GM12878 (cell line): Measurements from ENCODE around the gene TUT1. TPM values are rescaled to one million over a fixed set of nuclear protein-coding genes. Genes with fewer than 3 reads are reported as not detected.

Experiments
- ATAC-seq: fragments of 200-7000 bp; cut with Tn5 transposase; 3 replicates; pipeline ENCODE4 v1.9.1; 2020; ENCODE audit warnings: mild to moderate bottlenecking, moderate library complexity
- BruUV-seq: library from RNA; stranded (reverse); fragments of 400-500 nt; replicated peaks from 2 replicates; lab custom pipeline; 2021; lab: Mats Ljungman, UMichigan
- CTCF ChIA-PET: fragments of 300-600 bp; sonication (Branson Sonifier 250); formaldehyde crosslinking; extraction: SDS; loops from one replicate; lab custom pipeline; 2021; ENCODE audit warnings: inconsistent platforms; lab: Yijun Ruan, JAX
- POLR2A ChIA-PET: fragments of 350-600 bp; formaldehyde crosslinking; extraction: SDS; loops from one replicate; lab custom pipeline; 2021; ENCODE audit warnings: inconsistent platforms; lab: Charles Lee
- RAD21 ChIA-PET: fragments of 300-600 bp; sonication (Branson Sonifier 250); formaldehyde crosslinking; loops from one replicate; lab custom pipeline; 2023; ENCODE audit warnings: antibody characterized with exemption; ENCODE audit not compliant: unreplicated experiment; lab: Charles Lee
- SMC1A ChIA-PET: fragments of 300-600 bp; sonication (Branson Sonifier 250); formaldehyde crosslinking; loops from one replicate; lab custom pipeline; 2023; ENCODE audit not compliant: unreplicated experiment, uncharacterized antibody; lab: Charles Lee
- DNase-seq: peaks from one replicate; pipeline ENCODE4 v3.0.0-alpha.2; 2011; ENCODE audit warnings: low read depth, low spot score
- FAIRE-seq: peaks from 3 replicates; lab custom pipeline; 2011; peaks lifted over from hg19 to GRCh38; lab: Jason Lieb, UNC
- H2AFZ ChIP-seq: 2 replicates; pipeline ENCODE4 v1.6.0; 2011; ENCODE audit warnings: low read depth, low read length, control low read depth; ENCODE audit not compliant: control insufficient read depth
- H3K27ac ChIP-seq: 2 replicates; pipeline ENCODE4 v1.5.1; 2011; ENCODE audit warnings: control low read depth; ENCODE audit not compliant: control insufficient read depth, insufficient read depth
- H3K27me3 ChIP-seq, 2 experiments: replicated peaks in 1 of 2; 2 replicates each; pipeline versions ENCODE4 v1.6.0 to v1.6.1; 2011; ENCODE audit warnings: low read length in 1 of 2; ENCODE audit not compliant: control insufficient read depth in 2 of 2, insufficient read depth in 2 of 2
- H3K36me3 ChIP-seq, 2 experiments: 2 replicates each; pipeline ENCODE4 v1.5.1; 2011; ENCODE audit warnings: low read length in 1 of 2; ENCODE audit not compliant: control insufficient read depth in 2 of 2, insufficient read depth in 2 of 2
- H3K4me1 ChIP-seq: 2 replicates; pipeline ENCODE4 v1.6.1; 2011; ENCODE audit warnings: mild to moderate bottlenecking, low read length, moderate library complexity, mixed read lengths; ENCODE audit not compliant: control insufficient read depth, insufficient read depth
- H3K4me2 ChIP-seq: 2 replicates; pipeline ENCODE4 v1.6.0; 2011; ENCODE audit warnings: control low read depth; ENCODE audit not compliant: control insufficient read depth, insufficient read depth
- H3K4me3 ChIP-seq: fragments of 200-600 bp; sonication (generic); 2 replicates; pipeline ENCODE4 v1.5.1; 2016
- H3K79me2 ChIP-seq: 2 replicates; pipeline ENCODE4 v1.6.0; 2011; ENCODE audit warnings: low read length; ENCODE audit not compliant: control insufficient read depth, insufficient read depth
- H3K9ac ChIP-seq: 2 replicates; pipeline ENCODE4 v1.8.0; 2011; ENCODE audit warnings: low read length, control low read depth, mixed read lengths; ENCODE audit not compliant: control insufficient read depth, insufficient read depth
- H3K9me3 ChIP-seq: replicated peaks from 3 replicates; pipeline ENCODE4 v1.5.1; 2011; ENCODE audit warnings: mild to moderate bottlenecking, low read length; ENCODE audit not compliant: control insufficient read depth, insufficient read depth
- H4K20me1 ChIP-seq: 2 replicates; pipeline ENCODE4 v1.6.0; 2011; ENCODE audit not compliant: control insufficient read depth, insufficient read depth
- ATF2 ChIP-seq: IDR thresholded peaks from 2 replicates; pipeline ENCODE4 v1.6.1; 2012; ENCODE audit warnings: low read length, inconsistent platforms
- ATF3 ChIP-seq: IDR thresholded peaks from 2 replicates; pipeline ENCODE4 v1.6.1; 2011; ENCODE audit warnings: low read depth, mild to moderate bottlenecking, low read length, moderate library complexity, borderline replicate concordance; ENCODE audit errors: extremely low read depth
- BACH1 ChIP-seq: fragments of 450-650 bp; IDR thresholded peaks from 2 replicates; pipeline ENCODE4 v1.6.1; 2017; ENCODE audit warnings: mild to moderate bottlenecking, borderline replicate concordance
- BHLHE40 ChIP-seq, 2 experiments: fragments of 450-650 bp in 1 of 2; IDR thresholded peaks; 2 replicates each; pipeline ENCODE4 v1.6.1; 2011 to 2017; ENCODE audit warnings: low read depth in 2 of 2, borderline replicate concordance in 1 of 2, improper control_type of control experiment in 1 of 2, low read length in 1 of 2, mild to moderate bottlenecking in 1 of 2
- CBFB ChIP-seq: IDR thresholded peaks from 2 replicates; pipeline ENCODE4 v1.6.1; 2016; ENCODE audit warnings: antibody characterized with exemption, low read depth
- EP300 ChIP-seq, 2 experiments: fragments of 150-350 bp in 1 of 2; IDR thresholded peaks; 2 replicates each; pipeline ENCODE4 v1.6.1; 2011 to 2012; ENCODE audit warnings: low read depth in 2 of 2, low read length in 2 of 2, borderline replicate concordance in 1 of 2, improper control_type of control experiment in 1 of 2, inconsistent platforms in 1 of 2; ENCODE audit not compliant: control insufficient read depth in 1 of 2
- HSF1 ChIP-seq: fragments of 150-350 bp; IDR thresholded peaks from 2 replicates; pipeline ENCODE4 v1.6.1; 2014; ENCODE audit warnings: mild to moderate bottlenecking, low read depth, low read length
- IKZF2 ChIP-seq, 2 experiments: fragments of 450-650 bp; IDR thresholded peaks; 2 replicates each; pipeline ENCODE4 v1.6.1; 2017; ENCODE audit warnings: mild to moderate bottlenecking in 2 of 2, moderate library complexity in 2 of 2
- JUND ChIP-seq: IDR thresholded peaks from 2 replicates; pipeline ENCODE4 v1.6.1; 2012; ENCODE audit warnings: low read depth, mild to moderate bottlenecking, low read length, improper control_type of control experiment, moderate library complexity
- MTA3 ChIP-seq: IDR thresholded peaks from 2 replicates; pipeline ENCODE4 v1.6.1; 2012; ENCODE audit warnings: low read length, inconsistent platforms, borderline replicate concordance
- MYC ChIP-seq: IDR thresholded peaks from 2 replicates; pipeline ENCODE4 v1.6.1; 2011; ENCODE audit warnings: mild to moderate bottlenecking, low read length, moderate library complexity, inconsistent platforms; ENCODE audit not compliant: insufficient read depth, insufficient replicate concordance, insufficient read length, severe bottlenecking
- NBN ChIP-seq: fragments of 450-650 bp; IDR thresholded peaks from 2 replicates; pipeline ENCODE4 v1.6.1; 2016
- NFIC ChIP-seq: IDR thresholded peaks from 2 replicates; pipeline ENCODE4 v1.6.1; 2012; ENCODE audit warnings: low read depth, mild to moderate bottlenecking, inconsistent platforms, low read length, moderate library complexity
- PML ChIP-seq: IDR thresholded peaks from 2 replicates; pipeline ENCODE4 v1.6.1; 2012; ENCODE audit warnings: low read length, inconsistent platforms
- RUNX3 ChIP-seq: IDR thresholded peaks from 2 replicates; pipeline ENCODE4 v1.6.1; 2012; ENCODE audit warnings: low read length, inconsistent platforms
- SMARCA5 ChIP-seq: fragments of 450-650 bp; IDR thresholded peaks from 2 replicates; pipeline ENCODE4 v1.6.1; 2017; ENCODE audit warnings: mild to moderate bottlenecking
- ZBED1 ChIP-seq: IDR thresholded peaks from 2 replicates; pipeline ENCODE4 v1.6.1; 2016; ENCODE audit warnings: borderline replicate concordance
- ZSCAN29 ChIP-seq: fragments of 450-650 bp; IDR thresholded peaks from 2 replicates; pipeline ENCODE4 v1.6.1; 2017; ENCODE audit warnings: mild to moderate bottlenecking, moderate library complexity
- WGBS: methylation state at CpG from one replicate; pipeline ENCODE4 v1.1.6; 2016; ENCODE audit warnings: low lambda C conversion rate; ENCODE audit not compliant: insufficient replicate concordance, insufficient coverage; ENCODE audit errors: missing lambda C conversion rate; 5-methylcytosine and 5-hydroxymethylcytosine counted together
- in situ Hi-C: fragments of 300-500 bp; cut with MboI; formaldehyde crosslinking; loops from 9 replicates; pipeline ENCODE4 v1.14.3; 2018; ENCODE audit warnings: mixed read lengths
- intact Hi-C: fragments of 100-400 bp; cut with micrococcal nuclease; formaldehyde crosslinking; loops from one replicate; pipeline ENCODE4 v1.14.2; 2022; ENCODE audit not compliant: unreplicated experiment
- polyA plus RNA-seq, 11 experiments: library from polyadenylated mRNA; depleted of rRNA in 4 of 11; unstranded in 6 of 11; stranded (reverse) in 5 of 11; fragments of >200 nt; fragmentation: Nextera tagmentation in 4 of 11; fragmentation: Illumina TruSeq in 1 of 11; extraction: Ambion mirVana in 4 of 11; extraction: Trizol in 1 of 11; gene quantifications; 1 replicate in 1 of 11; 2 replicates in 10 of 11; pipeline versions ENCODE4 v1.2.1 to v1.2.3, GENCODE V29; 2011 to 2016; ENCODE audit warnings: inconsistent platforms in 2 of 11, missing spikeins in 2 of 11, low read depth in 1 of 11
- total RNA-seq, 4 experiments: library from RNA; depleted of rRNA in 3 of 4; stranded (reverse); fragments of >200 nt in 3 of 4; fragmentation: Illumina TruSeq in 1 of 4; extraction: Trizol in 1 of 4; gene quantifications; 2 replicates each; pipeline versions ENCODE4 v1.2.1 to v1.2.3, GENCODE V29; 2013 to 2021

TUT1 gene
- total and polyA plus RNA-seq, 10 of the 15 experiments (the other 5 are each of a cell fraction or from before 2014, with no cell fraction given) = 1.1 to 29.9 (median 16.2) TPM

GRCh38 chr11:62556875-62557631 lies 34.3 kb downstream of the TUT1 start:
- peak overlapping the region; percentile 86 for H3K4me2 ChIP-seq
- SMC1A ChIA-PET = interaction anchor here (1.0 to 11.4 kb wide), 18 partner anchors 9 to 197 kb away, joined by 3 to 212 read pairs (median 4); partner anchors contain the start of genes AHNAK, EEF1G, TUT1 and ZBTB3
- no peaks in the 10 kb centered on the region for H3K9me3 ChIP-seq
- peaks cover 83% of the 10 kb centered on the region for H3K4me1 ChIP-seq
- RAD21 ChIA-PET = interaction anchor here (0.7 to 13.9 kb wide), 16 partner anchors 9 to 197 kb away, joined by 3 to 313 read pairs (median 6); partner anchors contain the start of genes AHNAK, C11orf98, CSKMT and EEF1G
- in situ Hi-C loops = loop anchor here (10.0 kb wide), 1 partner anchor 132 kb away; no protein-coding TSS in a partner anchor
- no TSS peak for BruUV-seq
- H3K9ac ChIP-seq = peak overlapping the region; percentile 82
- 0% methylated on average over 3 of the region's 3 CpGs for WGBS
- peak; percentile 81 for DNase-seq
- no peak overlapping the region for H2AFZ ChIP-seq
- H3K27me3 ChIP-seq = no peaks in the 10 kb centered on the region
- H3K4me3 ChIP-seq = peak overlapping the region; percentile 26; the same call in 1 of the 2 replicates
- intact Hi-C loops = loop anchor here (2.0 kb wide), 1 partner anchor 16 kb away; no protein-coding TSS in a partner anchor
- peak; percentile 50 for ATAC-seq
- H3K36me3 ChIP-seq = peaks cover 11 to 12% of the 10 kb centered on the region in 2 experiments; a peak in 3 of 4 replicates
- CTCF ChIA-PET = interaction anchor here (1.0 to 7.5 kb wide), 16 partner anchors 9 to 218 kb away, joined by 3 to 246 read pairs (median 8); partner anchors contain the start of genes AHNAK and TUT1
- POLR2A ChIA-PET = interaction anchor here (0.5 to 11.4 kb wide), 12 partner anchors 10 to 132 kb away, joined by 3 to 188 read pairs (median 8); partner anchors contain the start of genes AHNAK, B3GAT3, C11orf98 and CSKMT
- FAIRE-seq = peak; percentile 99
- H4K20me1 ChIP-seq = no peaks in the 10 kb centered on the region
- H3K79me2 ChIP-seq = no peaks in the 10 kb centered on the region; the same call in 1 of the 2 replicates
- peak overlapping the region; percentile 99 for H3K27ac ChIP-seq
- 0 out of 4 replicates have a peak, but pooled peaks of 1 of the 2 experiments have one; percentile 4 for TF ChIP-seq EP300 (IDR thresholded peaks at IDR 0.05; ENCODE audit: borderline replicate concordance in 1 of 2, control insufficient read depth in 1 of 2, low read depth in 2 of 2, low read length in 2 of 2)
- peak; percentile 35 for TF ChIP-seq MYC
- 0 out of 2 replicates have a peak, but pooled peaks have one; percentile 46 for TF ChIP-seq ZBED1
- no peak for TF ChIP-seq ATF3
- TF ChIP-seq IKZF2 (IDR thresholded peaks at IDR 0.05) = peak; percentile 4 to 56; a peak in 2 of 4 replicates
- TF ChIP-seq NBN = no peak
- peak; percentile 38; the same call in 1 of the 2 replicates for TF ChIP-seq SMARCA5
- no peak for TF ChIP-seq JUND
- TF ChIP-seq CBFB = peak; percentile 43; the same call in 1 of the 2 replicates
- TF ChIP-seq RUNX3 = peak; percentile 73; the same call in 1 of the 2 replicates
- no peak for TF ChIP-seq HSF1
- peak; percentile 43; the same call in 1 of the 2 replicates for TF ChIP-seq NFIC
- no peak for TF ChIP-seq PML
- TF ChIP-seq BHLHE40 (IDR thresholded peaks at IDR 0.05; ENCODE audit: borderline replicate concordance in 1 of 2, low read depth in 2 of 2, low read length in 1 of 2) = peak in 1 of 2 experiments; percentile 18; a peak in 1 of 4 replicates
- no peak for TF ChIP-seq ZSCAN29
- TF ChIP-seq BACH1 = 0 out of 2 replicates have a peak, but pooled peaks have one; percentile 19
- peak; percentile 16; the same call in 1 of the 2 replicates for TF ChIP-seq ATF2
- TF ChIP-seq MTA3 = peak; percentile 79
